Esophagus muscularis mucosa (tissue), 4 donors: Measurements from ENCODE around the gene HDGFL1. TPM values are rescaled to one million over a fixed set of nuclear protein-coding genes. Genes with fewer than 3 reads are reported as not detected.

Experiments used
- DNase-seq: peaks from one replicate; pipeline ENCODE4 v3.0.0-alpha.2; 2017; ENCODE audit errors: extremely low spot score
- H3K27ac ChIP-seq, 4 donors: fragments of 200-600 bp; sonication (generic); replicated peaks in 1 of 4; 1 replicate in 3 of 4; 2 replicates in 1 of 4; pipeline ENCODE4 v1.5.1; 2016 to 2019; ENCODE audit warnings: mild to moderate bottlenecking in 1 of 4
- H3K27me3 ChIP-seq, 4 donors: fragments of 200-600 bp; sonication (generic); one replicate each; pipeline versions ENCODE4 v1.5.1 to v1.6.0; 2016 to 2019
- H3K36me3 ChIP-seq, 4 donors: fragments of 200-600 bp; sonication (generic); one replicate each; pipeline ENCODE4 v1.5.1; 2016 to 2019
- H3K4me1 ChIP-seq, 4 donors: fragments of 200-600 bp; sonication (generic); one replicate each; pipeline ENCODE4 v1.5.1; 2016 to 2019
- H3K4me3 ChIP-seq, 4 donors: fragments of 200-600 bp; sonication (generic); 1 replicate in 2 of 4; 2 replicates in 2 of 4; pipeline ENCODE4 v1.5.1; 2016 to 2019; ENCODE audit warnings: mild to moderate bottlenecking in 4 of 4, moderate library complexity in 1 of 4
- H3K9me3 ChIP-seq, 4 donors: fragments of 200-600 bp; sonication (generic); 1 replicate in 3 of 4; 2 replicates in 1 of 4; pipeline ENCODE4 v1.5.1; 2016 to 2019
- EP300 ChIP-seq: sonication (generic); formaldehyde crosslinking; IDR thresholded peaks from one replicate; pipeline ENCODE4 v1.6.1; 2017; ENCODE audit warnings: antibody characterized with exemption
- POLR2A ChIP-seq: fragments of 450-650 bp; IDR thresholded peaks from one replicate; pipeline ENCODE4 v1.6.1; 2017; ENCODE audit warnings: antibody characterized with exemption, moderate library complexity, mild to moderate bottlenecking, low read depth
- POLR2AphosphoS5 ChIP-seq, 2 donors: sonication (generic); formaldehyde crosslinking; IDR thresholded peaks; one replicate each; pipeline ENCODE4 v1.6.1; 2017; ENCODE audit warnings: antibody characterized with exemption in 2 of 2
- WGBS: methylation state at CpG from one replicate; pipeline ENCODE4 v1.1.5; 2018; 5-methylcytosine and 5-hydroxymethylcytosine counted together
- intact Hi-C: fragments of 100-400 bp; cut with DNase I; formaldehyde crosslinking; loops from one replicate; pipeline ENCODE4 v1.15.1; 2023
- total RNA-seq, 4 donors: library from RNA; depleted of rRNA; stranded (reverse); fragments of >200 nt; gene quantifications; one replicate each; pipeline versions ENCODE4 v1.1.0 to v1.2.1, GENCODE V29; 2016
- TF ChIP-seq, protein P1 (sequence below), 3 experiments: fragments of 200-600 bp in 2 of 3; fragments of 450-650 bp in 1 of 3; sonication (generic) in 2 of 3; IDR thresholded peaks; one replicate each; pipeline ENCODE4 v1.5.1; 2017 to 2019; ENCODE audit warnings: antibody characterized with exemption in 3 of 3, mild to moderate bottlenecking in 2 of 3, moderate library complexity in 1 of 3

HDGFL1 gene
- total RNA-seq, 4 donors from 2014 or later = not detected

DNA sequence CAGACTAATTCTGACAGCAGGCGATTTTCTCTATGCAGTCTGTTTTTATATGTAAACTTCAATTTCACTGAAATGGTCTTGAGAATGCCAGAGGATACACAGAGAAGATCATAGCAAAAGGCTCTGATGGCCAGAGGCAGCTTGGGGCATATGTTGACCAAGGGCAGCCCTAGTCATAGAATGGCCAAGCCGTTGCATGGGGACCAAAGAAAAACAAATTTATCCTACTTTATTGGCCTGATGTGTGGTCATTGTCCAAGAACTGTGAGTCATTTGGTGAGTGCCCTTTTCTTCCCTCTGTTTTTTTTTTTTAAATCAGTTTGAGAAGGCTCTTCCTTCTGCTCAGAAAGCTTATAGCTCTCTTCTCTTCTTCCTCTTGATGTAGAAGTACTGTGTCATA is 5.8 kb downstream of the HDGFL1 start:
- no peak overlapping the region for H3K27ac ChIP-seq
- intact Hi-C loops = no loop called here
- H3K4me1 ChIP-seq = no peaks in the 10 kb centered on the region
- H3K4me3 ChIP-seq = no peak overlapping the region
- no peaks in the 10 kb centered on the region for H3K36me3 ChIP-seq
- no peaks in the 10 kb centered on the region for H3K9me3 ChIP-seq
- no peaks in the 10 kb centered on the region for H3K27me3 ChIP-seq
- TF ChIP-seq POLR2AphosphoS5 (IDR thresholded peaks at IDR 0.05) (no peak), EP300 (no peak)
- WGBS = 75% methylated on average over 2 of the region's 2 CpGs
- DNase-seq = no peak

DNA sequence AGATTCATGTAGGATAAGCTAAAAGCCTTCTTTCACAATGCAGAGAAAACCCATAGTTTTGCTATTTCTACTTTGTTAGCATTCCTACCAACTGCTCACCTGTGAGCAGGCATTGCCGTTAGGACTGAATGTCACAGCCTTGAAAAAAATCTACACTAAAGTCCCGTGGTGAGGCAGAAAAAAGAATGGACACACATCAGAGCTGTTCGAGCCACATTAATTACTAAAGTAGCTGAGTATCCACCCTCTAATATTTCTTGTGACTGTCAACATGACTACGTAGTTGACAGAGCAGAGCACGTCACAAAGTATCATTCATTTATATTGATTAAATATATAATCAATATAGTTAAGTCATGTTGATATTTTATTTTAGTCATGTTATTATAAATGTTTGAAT is 10.1 kb downstream of the HDGFL1 start:
- TF ChIP-seq EP300 (no peak), POLR2A (no peak), POLR2AphosphoS5 (IDR thresholded peaks at IDR 0.05) (no peak)
- no peaks in the 10 kb centered on the region for H3K36me3 ChIP-seq
- no peaks in the 10 kb centered on the region for H3K27me3 ChIP-seq
- WGBS = 96% methylated on average over 5 of the region's 5 CpGs
- no peaks in the 10 kb centered on the region for H3K9me3 ChIP-seq
- DNase-seq = no peak
- H3K27ac ChIP-seq = no peak overlapping the region
- no peaks in the 10 kb centered on the region for H3K4me1 ChIP-seq
- no peak overlapping the region for H3K4me3 ChIP-seq
- intact Hi-C loops = no loop called here

DNA sequence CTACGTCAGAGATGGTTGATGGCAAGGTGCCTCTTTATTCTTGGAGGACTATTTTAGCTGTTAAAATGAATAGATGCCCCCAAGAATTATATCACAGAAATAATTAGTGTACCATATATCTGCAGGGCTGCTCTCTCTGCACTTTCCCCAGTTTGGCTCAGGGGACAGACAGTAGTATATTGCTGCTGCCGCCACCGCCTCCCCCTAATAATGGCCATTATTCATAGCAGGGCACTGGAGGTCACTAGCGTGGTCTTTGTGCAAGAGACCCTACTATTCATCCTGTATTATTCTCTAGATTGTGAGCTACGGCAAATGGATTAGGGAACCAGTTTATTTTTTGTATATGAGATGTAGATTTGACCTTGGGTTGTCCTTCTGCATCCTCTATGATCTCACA is 11.0 kb downstream of the HDGFL1 start:
- no peak for DNase-seq
- H3K4me3 ChIP-seq = no peak overlapping the region
- H3K4me1 ChIP-seq = no peaks in the 10 kb centered on the region
- WGBS = 94% methylated on average over 5 of the region's 5 CpGs
- no peaks in the 10 kb centered on the region for H3K27me3 ChIP-seq
- H3K9me3 ChIP-seq = no peaks in the 10 kb centered on the region
- no peaks in the 10 kb centered on the region for H3K36me3 ChIP-seq
- intact Hi-C loops = no loop called here
- TF ChIP-seq POLR2A (no peak), POLR2AphosphoS5 (IDR thresholded peaks at IDR 0.05) (no peak), EP300 (no peak)
- TF ChIP-seq, protein P1, sequence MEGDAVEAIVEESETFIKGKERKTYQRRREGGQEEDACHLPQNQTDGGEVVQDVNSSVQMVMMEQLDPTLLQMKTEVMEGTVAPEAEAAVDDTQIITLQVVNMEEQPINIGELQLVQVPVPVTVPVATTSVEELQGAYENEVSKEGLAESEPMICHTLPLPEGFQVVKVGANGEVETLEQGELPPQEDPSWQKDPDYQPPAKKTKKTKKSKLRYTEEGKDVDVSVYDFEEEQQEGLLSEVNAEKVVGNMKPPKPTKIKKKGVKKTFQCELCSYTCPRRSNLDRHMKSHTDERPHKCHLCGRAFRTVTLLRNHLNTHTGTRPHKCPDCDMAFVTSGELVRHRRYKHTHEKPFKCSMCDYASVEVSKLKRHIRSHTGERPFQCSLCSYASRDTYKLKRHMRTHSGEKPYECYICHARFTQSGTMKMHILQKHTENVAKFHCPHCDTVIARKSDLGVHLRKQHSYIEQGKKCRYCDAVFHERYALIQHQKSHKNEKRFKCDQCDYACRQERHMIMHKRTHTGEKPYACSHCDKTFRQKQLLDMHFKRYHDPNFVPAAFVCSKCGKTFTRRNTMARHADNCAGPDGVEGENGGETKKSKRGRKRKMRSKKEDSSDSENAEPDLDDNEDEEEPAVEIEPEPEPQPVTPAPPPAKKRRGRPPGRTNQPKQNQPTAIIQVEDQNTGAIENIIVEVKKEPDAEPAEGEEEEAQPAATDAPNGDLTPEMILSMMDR (IDR thresholded peaks at IDR 0.05) = no peak
- no peak overlapping the region for H3K27ac ChIP-seq

DNA sequence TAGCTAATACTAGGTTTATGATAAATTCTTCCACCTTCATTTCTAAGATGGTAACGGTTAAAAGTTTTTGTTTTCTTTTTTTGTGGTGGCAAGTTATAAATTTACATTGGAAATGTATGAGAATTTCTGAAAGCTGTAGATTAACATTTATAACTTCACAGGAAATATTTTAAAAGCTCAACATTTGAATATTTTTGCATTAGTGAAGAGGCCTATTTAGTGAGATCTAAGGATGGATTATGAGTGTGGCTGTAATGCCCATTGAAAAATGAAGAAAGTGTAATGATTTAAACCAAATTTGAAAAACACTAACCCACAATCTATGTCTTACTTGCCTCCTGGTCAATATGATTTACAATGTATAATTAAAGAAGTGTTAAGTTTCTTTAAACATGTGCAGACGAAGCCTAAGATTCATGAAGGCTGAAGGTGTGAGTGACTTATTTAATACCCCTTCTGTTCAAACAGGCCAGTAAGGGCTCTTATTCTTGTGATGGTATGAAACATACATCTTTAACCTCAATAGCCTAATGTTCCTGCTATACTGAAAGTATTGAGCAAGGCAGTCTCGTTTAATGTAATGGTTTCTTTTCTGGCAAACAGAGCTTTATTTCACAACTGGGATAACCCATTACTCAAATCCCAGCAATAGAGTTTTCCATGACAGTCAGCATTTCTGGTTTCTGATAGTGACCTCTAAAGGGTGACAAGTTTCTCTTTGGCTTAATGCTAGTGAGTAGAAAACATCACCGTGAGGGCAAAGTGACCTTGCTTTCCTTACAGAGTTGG is 13.2 kb downstream of the HDGFL1 start:
- WGBS = 88% methylated on average over 4 of the region's 4 CpGs
- Histone ChIP-seq H3K4me1 (no peaks in the 10 kb centered on the region), H3K27ac (no peak overlapping the region), H3K36me3 (no peaks in the 10 kb centered on the region), H3K9me3 (no peaks in the 10 kb centered on the region), H3K4me3 (no peak overlapping the region), H3K27me3 (no peaks in the 10 kb centered on the region)
- no peak for DNase-seq
- TF ChIP-seq POLR2A (no peak), EP300 (no peak), POLR2AphosphoS5 (IDR thresholded peaks at IDR 0.05) (no peak)
- TF ChIP-seq, protein P1 (IDR thresholded peaks at IDR 0.05) = no peak
- intact Hi-C loops = no loop called here

DNA sequence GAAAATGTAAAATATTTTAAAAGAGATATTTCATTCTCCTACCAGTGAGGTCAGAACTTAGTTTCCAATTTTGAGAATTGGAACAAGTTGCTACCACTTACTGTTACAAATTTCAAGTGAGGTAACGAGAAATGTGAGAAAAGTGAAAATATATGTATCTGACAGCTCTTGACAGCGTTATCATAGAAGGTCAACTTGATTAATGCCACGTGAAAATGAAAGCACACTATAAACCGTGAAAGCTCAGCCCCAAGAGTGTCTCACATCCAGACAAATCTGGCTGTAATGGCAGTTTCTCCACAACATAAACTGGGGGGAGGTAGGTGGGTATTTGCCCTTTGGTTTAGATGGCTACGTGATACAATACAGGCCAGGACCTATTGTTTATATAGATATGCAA is 13.9 kb downstream of the HDGFL1 start:
- intact Hi-C loops = no loop called here
- WGBS = 86% methylated on average over 5 of the region's 5 CpGs
- no peaks in the 10 kb centered on the region for H3K9me3 ChIP-seq
- H3K36me3 ChIP-seq = no peaks in the 10 kb centered on the region
- H3K4me3 ChIP-seq = no peak overlapping the region
- TF ChIP-seq POLR2AphosphoS5 (IDR thresholded peaks at IDR 0.05) = no peak
- no peak for TF ChIP-seq POLR2A
- TF ChIP-seq, protein P1 (IDR thresholded peaks at IDR 0.05) = no peak
- TF ChIP-seq EP300 = no peak
- H3K4me1 ChIP-seq = no peaks in the 10 kb centered on the region
- no peak for DNase-seq
- H3K27me3 ChIP-seq = no peaks in the 10 kb centered on the region
- no peak overlapping the region for H3K27ac ChIP-seq

DNA sequence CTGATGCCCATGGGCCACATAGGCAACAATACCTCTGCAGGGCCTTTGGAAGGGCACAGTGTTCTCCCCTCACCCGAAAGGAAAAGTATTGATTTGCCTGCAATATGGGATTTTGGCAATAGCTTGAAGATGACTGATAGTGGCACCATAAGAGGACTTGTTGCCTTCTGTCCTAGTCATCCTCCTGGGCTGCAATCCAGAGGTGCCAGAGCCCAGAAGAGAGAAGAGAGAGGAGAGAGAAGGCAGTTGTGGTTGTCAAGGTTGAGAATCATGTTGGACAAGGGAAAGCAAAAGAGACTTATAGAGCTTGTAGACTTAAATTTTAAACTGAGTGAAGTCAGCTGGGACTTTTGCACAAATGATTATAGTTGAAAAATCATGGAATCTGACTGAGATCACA is 14.6 kb downstream of the HDGFL1 start:
- no peak for TF ChIP-seq POLR2AphosphoS5 (IDR thresholded peaks at IDR 0.05)
- TF ChIP-seq, protein P1 (IDR thresholded peaks at IDR 0.05) = no peak
- no peak for TF ChIP-seq EP300
- TF ChIP-seq POLR2A = no peak
- Histone ChIP-seq H3K36me3 (no peaks in the 10 kb centered on the region), H3K9me3 (no peaks in the 10 kb centered on the region), H3K27me3 (no peaks in the 10 kb centered on the region), H3K4me1 (no peaks in the 10 kb centered on the region), H3K27ac (no peak overlapping the region), H3K4me3 (no peak overlapping the region)
- DNase-seq = no peak
- WGBS = 100% methylated on average over 1 of the region's 1 CpG
- intact Hi-C loops = no loop called here
